ENCODE measurements around the gene ABHD4.
"Not testable (repeated sequence)": the region's sequence is repeated elsewhere in the genome, so short reads cannot be mapped to it uniquely, and the experiment has no call there.

The ABHD4 gene

GRCh38 chr14:22579881-22580280, 18.2 kb upstream of the ABHD4 start:
- no peak for TF ChIP-seq CTCF (IDR thresholded peaks at IDR 0.05; ENCODE audit: low read depth, low read length, missing control alignments)
- no peak overlapping the region for H3K4me3 ChIP-seq (ENCODE audit: low read depth, low read length)
- DNase-seq (ENCODE audit: low read depth) = no peak

- no peak overlapping the region for H3K4me3 ChIP-seq (ENCODE audit: low read depth, low read length)
- no peak for DNase-seq (ENCODE audit: low read depth)
- TF ChIP-seq CTCF (IDR thresholded peaks at IDR 0.05; ENCODE audit: low read depth, low read length, missing control alignments) = no peak
Observed at GRCh38 chr14:22580625-22581024, 17.5 kb upstream of the ABHD4 start.

GRCh38 chr14:22583994-22584393, 14.1 kb upstream of the ABHD4 start:
- no peak overlapping the region for H3K4me3 ChIP-seq (ENCODE audit: low read depth, low read length)
- TF ChIP-seq CTCF (IDR thresholded peaks at IDR 0.05; ENCODE audit: low read depth, low read length, missing control alignments) = no peak
- DNase-seq (ENCODE audit: low read depth) = no peak

GRCh38 chr14:22587247-22587646, 10.9 kb upstream of the ABHD4 start:
- DNase-seq (ENCODE audit: low read depth) = no peak
- no peak for TF ChIP-seq CTCF (IDR thresholded peaks at IDR 0.05; ENCODE audit: low read depth, low read length, missing control alignments)
- peak overlapping the region; percentile 51; the same call in 1 of the 2 replicates for H3K4me3 ChIP-seq (ENCODE audit: low read depth, low read length)

- DNase-seq (ENCODE audit: low read depth) = not testable (repeated sequence)
- peak overlapping the region; percentile 51 for H3K4me3 ChIP-seq (ENCODE audit: low read depth, low read length)
Observed at GRCh38 chr14:22587677-22588422, 10.2 kb upstream of the ABHD4 start.

- DNase-seq (ENCODE audit: low read depth) = no peak
- no peak for TF ChIP-seq CTCF (IDR thresholded peaks at IDR 0.05; ENCODE audit: low read depth, low read length, missing control alignments)
- peak overlapping the region; percentile 51 for H3K4me3 ChIP-seq (ENCODE audit: low read depth, low read length)
Observed at GRCh38 chr14:22588526-22589095, 9.5 kb upstream of the ABHD4 start.

GRCh38 chr14:22589096-22589839, 8.8 kb upstream of the ABHD4 start, which contains the start of gene DAD1:
Gene DAD1 (minus strand): TSS chr14:22589224. CDS start chr14:22589157, 67 bp downstream.
- DNase-seq (ENCODE audit: low read depth) = peak; percentile 99
- peak within 1 kb of the TSS; percentile 61 for H3K4me3 ChIP-seq (ENCODE audit: low read depth, low read length)
- no peak for TF ChIP-seq CTCF (IDR thresholded peaks at IDR 0.05; ENCODE audit: low read depth, low read length, missing control alignments)

Measured in GM12864 (cell line).